Left lobe of liver (tissue), 2 donors: ENCODE measurements around the gene ZNF280A. TPM values are rescaled to one million over a fixed set of nuclear protein-coding genes. Genes with fewer than 3 reads are reported as not detected.
"Not testable (repeated sequence)": the region's sequence is repeated elsewhere in the genome, so short reads cannot be mapped to it uniquely, and the experiment has no call there.

ENCODE experiments used
- ATAC-seq: fragments of 200-7000 bp; cut with Tn5 transposase; one replicate; pipeline ENCODE4 v1.9.1; 2020; ENCODE audit warnings: mild to moderate bottlenecking, moderate library complexity
- DNase-seq: peaks from one replicate; pipeline ENCODE4 v3.0.0-alpha.2; 2020; ENCODE audit warnings: low spot score
- total RNA-seq: library from RNA; stranded (reverse); gene quantifications from one replicate; pipeline ENCODE4 v1.2.1, GENCODE V29; 2021
- donor health status: DM: no; HTN: no; CAD: no; lungs with moderate emphysema.
- donor health status: DM: no; HTN: yes; CAD: no.

Gene ZNF280A
- total RNA-seq, 1 donor from 2014 or later: not detected

DNA sequence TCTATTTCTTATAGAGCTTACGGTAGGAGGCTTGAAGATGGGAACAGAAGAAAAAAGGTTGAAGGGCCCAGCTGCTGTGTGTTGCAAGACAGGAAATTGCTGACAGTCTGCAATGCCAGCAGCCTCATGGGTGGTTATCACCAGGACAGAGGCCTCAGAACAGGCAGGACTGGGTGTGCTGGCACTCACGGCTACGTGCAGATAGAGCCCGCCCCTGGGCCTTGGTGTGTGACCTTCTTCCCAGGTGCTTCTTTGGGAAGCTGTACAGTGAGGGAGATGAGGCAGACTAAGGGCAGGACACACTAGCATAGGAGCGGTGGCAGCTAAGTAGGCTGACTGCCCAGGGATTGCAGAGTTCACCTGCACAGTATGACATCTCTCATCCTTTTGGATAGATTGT lies 26.4 kb upstream of the ZNF280A start:
- ATAC-seq (no peak), DNase-seq (no peak)

DNA sequence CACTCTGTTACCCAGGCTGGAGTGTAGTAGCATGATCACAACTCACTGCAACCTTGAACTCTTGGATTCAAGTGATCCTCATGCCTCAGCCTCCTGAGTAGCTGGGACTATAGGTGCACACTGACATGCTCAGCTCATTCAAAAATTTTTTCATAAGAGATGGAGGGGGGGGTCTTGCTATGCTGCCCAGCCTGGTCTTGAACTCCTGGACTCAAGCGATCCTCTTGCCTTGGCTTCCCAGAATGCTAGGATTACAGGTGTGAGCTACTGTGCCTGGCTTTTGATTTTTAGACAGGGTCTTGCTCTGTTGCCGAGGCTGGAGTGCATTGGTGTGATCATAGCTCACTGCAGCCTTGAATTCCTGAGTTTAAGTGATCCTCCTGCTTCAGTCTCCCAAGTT lies 25.0 kb upstream of the ZNF280A start:
- no peak for DNase-seq
- ATAC-seq: no peak

DNA sequence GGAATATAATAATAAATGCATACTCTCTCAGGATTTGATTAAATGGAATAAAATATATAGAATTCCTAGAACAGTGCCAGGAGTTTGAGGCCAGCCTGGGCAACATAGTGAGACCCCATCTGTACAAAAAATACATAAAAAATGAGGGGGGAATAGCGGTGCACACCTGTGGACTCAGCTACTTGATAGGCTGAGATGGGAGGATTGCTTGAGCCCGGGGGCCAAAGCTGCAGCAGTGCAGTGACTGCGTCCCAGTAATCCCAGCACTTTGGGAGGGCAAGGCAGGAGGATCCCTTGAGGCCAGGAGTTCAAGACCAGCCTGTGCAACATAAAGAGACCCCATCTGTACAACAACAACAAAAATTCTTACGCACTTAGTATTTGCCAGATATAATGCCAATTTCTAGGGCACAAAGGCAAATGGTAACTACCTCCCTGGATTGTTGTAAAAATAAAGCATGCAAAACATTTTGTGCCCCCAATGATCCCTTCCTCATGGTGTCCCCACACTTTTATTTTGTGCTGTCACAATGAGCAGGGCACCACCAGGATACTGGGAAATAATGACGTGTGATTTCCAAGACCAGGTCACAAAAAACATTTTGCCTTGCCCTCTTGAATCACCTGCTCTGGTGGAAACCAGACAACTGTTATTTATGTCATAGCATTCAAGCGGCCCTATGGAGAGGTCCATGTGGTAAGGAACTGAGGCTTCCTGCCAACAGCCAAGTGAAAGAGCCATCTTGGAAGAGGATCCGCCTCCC lies 18.3 kb upstream of the ZNF280A start:
- ATAC-seq: no peak
- DNase-seq: no peak

DNA sequence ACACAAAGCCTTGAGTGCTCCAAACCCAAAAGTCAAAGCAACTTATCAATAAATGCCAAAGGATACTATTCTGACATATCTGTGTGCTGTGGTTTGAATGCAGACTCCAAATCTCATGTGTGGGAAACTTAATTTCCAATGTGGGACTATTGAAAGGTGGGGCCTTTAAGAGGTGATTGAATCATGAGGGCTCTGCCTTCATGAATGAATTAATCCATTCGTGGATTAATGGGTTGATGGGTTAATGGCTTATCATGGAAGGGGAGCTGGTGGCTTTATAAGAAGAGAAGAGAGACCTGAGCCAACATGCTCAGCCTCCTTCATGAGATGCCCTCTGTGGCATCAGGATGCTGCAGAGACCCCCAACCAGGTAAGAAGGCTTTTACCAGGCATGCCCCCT lies 16.8 kb upstream of the ZNF280A start:
- ATAC-seq: no peak

DNA sequence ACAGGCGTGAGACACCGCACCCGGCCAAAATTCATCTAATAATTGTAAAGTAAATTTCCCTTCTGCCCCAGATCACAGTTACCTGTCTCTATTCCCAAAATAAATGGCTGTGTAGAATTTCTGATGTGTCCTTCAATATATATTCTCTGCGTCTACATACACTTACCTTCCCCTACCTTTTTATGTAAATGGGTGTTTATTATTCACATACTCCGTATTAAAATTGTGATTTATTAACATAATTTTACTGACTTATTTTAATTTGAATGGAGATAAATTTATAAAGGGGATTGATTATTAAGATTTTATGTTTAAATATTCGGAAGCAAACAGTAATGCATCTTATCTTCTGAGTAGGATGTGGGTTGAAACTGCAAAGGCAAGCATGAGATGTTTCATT lies 16.4 kb upstream of the ZNF280A start:
- ATAC-seq (no peak), DNase-seq (no peak)

More for the DNA sequence above, 16.8 kb upstream of the ZNF280A start:
- no peak for DNase-seq

DNA sequence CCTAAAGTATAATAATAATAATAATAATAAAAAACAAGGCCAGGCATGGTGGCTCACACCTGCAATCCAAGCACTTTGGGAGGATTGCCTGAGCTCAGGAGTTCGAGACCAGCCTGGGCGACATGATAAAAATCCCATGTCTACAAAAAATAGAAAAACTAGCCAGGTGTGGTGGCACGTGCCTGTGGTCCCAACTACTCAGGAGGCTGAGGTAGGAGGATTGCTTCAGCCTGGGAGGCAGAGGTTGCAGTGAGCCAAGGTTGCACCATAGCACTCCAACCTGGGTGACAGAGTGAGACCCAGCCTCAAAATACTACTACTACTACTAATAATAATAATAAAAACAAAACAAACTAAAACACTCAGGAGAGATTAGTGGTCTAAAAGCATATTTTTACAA lies 15.6 kb upstream of the ZNF280A start:
- ATAC-seq (no peak), DNase-seq (no peak)

DNA sequence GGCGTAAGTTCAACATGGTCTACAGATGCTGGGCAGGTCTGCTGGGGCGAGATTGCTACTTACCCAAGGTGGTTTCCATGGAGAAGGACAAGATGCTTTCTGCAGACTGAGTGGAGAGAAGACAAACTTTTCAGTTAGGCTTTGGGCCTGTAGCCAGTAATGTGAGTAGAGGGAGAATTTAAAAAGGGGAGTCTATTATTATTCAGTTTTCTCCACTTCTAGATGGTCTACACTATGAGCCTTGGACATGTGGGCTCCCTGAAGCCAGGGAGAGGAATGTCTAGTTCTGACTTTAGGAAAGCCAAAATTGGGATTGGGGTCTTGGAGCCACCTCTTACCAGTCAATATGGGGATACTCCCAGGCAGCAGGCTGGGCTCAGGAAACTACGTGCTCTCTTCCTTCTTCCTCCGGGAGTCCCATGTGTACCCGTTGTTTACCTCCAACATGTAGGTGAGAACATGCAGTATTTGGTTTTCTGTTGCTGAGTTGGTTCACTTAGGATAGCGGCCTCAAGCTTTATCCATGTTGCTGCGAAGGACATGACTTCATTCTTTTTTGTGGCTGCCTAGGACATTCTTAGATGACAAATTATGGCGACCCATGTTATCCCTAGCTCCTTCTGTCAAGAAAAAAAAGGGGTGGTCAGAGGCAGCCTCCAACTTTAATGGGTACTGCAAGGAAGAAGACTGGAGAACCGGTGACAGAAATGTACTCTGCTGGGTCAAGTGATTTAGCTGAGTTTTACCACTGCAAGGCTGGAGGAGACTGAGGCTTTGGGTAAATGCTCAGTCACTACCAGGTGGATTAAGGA lies 14.7 kb upstream of the ZNF280A start:
- DNase-seq (no peak), ATAC-seq (no peak)

DNA sequence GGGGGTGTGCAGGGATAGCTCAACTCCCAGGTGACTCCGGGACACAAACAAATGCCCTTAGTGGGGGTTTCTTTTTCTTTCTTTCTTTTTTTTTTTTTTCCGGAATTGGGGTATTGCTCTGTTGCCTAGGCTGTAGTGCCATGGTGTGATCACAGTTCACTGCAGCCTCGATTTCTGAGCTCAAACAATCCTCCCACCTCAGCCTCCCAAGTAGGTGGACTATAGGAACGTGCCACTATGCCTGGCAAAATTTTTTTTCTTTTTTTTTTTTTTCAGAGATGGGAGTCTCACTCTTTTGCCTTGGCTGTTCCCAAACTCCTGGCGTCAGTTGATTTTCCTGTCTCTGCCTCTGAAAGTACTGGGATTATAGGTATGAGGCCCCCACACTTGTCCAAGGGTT lies 13.8 kb upstream of the ZNF280A start:
- no peak for ATAC-seq

DNA sequence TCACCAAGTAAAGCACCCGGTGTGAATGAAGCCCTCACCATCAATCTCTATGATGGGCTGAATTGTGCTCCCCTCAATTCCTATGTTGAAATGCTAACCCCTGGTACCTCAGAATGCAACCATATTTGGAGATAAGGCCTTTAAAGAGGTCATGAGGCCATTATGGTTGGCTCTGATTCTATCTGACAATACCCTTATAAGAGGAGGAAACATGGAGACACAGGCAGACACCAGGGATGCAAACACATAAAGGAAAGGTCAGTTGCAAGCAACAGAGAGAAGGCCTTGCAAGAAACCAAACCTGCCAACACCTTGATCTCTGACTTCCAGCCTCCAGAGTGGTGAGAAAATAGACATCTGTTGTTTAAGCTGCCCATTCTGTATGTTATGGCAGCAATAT lies 13.3 kb upstream of the ZNF280A start:
- DNase-seq: no peak
- ATAC-seq: no peak

More for the DNA sequence above, 13.8 kb upstream of the ZNF280A start:
- DNase-seq: no peak

DNA sequence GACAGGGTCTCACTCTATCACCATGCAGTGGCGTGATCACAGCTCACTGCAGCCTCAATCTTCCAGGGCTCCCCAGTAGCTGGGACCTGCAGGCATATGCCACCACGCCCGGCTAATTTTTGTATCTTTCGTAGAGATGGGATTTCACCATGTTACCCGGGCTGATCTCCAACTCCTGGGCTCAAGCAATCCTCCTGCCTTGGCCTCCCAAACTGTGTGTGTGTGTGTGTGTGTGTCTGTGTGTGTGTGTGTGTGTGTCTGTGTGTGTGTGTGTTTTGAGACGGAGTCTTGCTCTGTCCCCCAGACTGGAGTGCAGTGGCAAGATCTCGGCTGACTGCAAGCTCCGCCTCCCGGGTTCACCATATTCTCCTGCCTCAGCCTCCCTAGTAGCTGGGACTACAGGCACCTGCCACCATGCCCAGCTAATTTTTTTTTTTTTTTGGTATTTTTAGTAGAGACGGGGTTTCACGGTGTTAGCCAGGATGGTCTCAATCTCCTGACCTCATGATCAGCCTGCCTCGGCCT lies 12.5 kb upstream of the ZNF280A start:
- not testable (repeated sequence) for DNase-seq, ATAC-seq

DNA sequence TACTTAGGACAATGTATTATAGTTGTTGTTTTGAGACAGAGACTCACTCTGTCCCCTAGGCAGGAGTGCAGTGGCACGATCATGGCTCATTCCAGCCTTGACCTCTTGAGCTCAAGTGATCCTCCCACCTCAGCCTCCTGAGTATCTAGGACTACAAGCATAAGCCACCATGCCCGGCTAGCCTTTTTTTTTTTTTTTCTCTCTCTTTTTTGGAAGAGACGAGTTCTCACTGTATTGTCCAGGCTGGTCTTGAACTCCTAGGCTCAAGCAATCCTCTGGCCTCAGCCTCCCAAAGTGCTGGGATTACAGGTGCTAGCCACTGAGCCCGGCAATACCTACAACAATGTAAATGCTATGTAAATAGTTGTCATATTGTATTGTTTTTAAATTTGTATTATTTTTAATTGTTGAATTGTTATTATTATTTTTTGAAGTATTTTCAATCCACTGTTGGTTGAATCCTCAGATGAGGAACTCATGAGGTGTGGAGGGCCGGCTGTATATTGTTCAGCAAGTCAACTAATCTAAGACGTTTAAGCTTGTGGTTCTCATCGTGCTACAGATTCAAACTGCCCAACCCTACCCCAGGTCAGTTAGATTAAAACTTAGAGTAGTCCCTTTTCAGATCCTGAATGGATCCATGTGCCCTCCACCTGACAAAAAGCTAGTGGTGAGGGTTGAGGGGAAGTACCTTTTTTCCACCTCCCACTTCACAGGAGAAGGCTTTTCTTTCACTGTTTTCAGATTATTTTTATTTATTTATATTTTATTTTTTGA lies 11.9 kb upstream of the ZNF280A start:
- ATAC-seq: no peak

DNA sequence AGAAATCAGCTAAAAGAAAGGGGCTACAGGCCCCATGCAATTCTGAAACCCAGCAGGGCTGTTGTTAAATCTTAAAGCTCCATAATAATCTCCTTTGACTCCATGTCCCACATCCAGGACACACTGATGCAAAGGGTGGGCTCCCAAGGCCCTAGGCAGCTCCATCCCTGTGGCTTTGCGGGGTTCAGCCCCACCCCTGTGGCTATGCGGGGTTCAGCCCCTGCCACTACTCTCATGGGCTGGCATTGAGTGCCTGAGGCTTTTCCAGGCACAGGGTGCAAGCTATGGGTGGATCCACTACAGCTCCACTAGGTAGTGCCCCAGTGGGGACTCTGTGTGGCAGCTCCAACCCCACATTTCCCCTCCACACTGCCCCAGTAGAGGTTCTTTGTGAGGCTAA lies 8.7 kb upstream of the ZNF280A start:
- DNase-seq (no peak), ATAC-seq (no peak)

More for the DNA sequence above, 11.9 kb upstream of the ZNF280A start:
- no peak for DNase-seq

DNA sequence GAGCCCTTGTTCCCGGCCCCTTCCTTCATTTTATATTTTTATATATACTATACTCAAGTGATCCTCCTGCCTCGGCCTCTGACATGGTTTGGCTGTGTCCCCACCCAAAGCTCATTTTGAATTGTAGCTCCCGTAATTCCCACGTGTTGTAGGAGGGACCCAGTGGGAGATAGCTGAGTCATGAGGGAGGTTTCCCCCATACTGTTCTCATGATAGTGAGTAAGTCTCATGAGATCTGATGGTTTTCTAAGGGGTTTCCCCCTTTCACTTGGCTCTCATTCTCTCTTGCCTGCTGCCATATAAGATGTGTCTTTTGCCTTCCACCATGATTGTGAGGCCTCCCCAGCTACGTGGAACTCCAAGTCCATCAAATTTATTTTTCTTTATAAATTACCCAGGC lies 7.2 kb upstream of the ZNF280A start:
- DNase-seq (no peak), ATAC-seq (no peak)

DNA sequence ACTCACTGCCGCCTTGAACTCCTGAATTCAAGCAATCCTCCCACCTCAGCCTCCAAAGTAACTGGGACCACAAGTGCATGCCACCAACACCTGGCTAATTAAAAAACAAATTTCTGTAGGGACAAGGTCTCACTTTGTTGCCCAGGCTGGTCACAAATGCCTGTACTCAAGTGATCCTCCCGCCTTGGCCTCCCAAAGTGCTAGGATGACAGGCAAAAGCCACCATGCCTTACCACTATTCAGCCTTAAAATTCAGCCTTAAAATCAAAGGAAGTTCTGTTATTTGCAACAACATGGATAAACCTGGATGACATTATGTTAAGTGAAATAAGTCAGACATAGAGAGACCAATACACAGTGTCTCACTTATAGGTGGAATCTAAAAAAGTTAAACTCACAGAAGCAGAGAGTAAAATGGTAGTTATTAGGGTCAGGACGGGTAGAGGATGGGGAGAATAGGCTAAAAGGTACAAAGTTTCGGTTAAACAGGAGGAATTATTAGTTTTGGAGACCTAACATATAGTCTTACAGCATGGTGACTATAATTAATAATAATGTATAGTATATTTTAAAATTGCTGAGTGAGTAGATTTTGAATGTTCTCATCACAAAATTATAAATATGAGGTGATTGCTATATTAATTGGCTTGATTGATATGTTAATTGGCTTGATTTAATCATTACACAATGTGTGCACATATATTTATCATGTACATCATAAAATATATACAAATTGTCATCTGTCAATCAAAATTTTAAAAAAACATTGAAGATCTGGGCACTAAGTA lies 6.2 kb upstream of the ZNF280A start:
- DNase-seq: no peak
- ATAC-seq: no peak

DNA sequence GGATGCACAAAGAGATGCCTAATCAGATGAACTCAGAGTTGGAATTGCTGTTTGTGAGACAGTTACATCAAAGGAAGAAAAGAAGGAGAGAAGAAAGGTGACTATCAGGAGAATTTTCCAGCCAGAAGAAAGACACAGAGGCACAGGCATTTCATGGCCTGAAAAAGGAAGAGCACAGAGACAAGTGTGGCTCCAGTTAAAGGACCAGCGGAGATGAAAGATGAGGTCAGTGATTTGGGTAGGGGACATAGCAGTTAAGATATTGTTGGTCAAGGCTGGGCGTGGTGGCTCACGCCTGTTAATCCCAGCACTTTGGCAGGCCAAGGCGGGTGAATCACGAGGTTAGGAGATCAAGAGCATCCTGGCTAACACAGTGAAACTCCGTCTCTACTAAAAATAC lies 3.4 kb upstream of the ZNF280A start:
- ATAC-seq (no peak), DNase-seq (no peak)

DNA sequence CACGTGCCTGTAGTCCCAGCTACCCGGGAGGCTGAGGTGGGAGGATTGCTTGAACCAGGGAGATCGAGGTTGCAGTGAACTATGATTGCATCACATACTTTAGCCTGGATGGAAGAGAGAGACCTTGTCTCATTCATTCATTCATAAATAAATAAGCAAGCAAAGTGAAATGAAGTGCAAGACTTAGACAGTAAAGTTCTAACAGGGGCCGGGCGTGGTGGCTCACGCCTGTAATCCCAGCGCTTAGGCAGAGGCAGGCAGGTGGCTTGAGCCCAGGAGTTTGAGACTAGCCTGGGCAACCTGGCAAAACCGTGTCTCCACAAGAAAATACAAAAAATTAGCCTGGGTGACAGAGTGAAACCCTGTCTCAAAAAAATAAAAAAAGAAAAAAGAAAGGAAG lies 1.6 kb upstream of the ZNF280A start:
- ATAC-seq: no peak
- DNase-seq: no peak

DNA sequence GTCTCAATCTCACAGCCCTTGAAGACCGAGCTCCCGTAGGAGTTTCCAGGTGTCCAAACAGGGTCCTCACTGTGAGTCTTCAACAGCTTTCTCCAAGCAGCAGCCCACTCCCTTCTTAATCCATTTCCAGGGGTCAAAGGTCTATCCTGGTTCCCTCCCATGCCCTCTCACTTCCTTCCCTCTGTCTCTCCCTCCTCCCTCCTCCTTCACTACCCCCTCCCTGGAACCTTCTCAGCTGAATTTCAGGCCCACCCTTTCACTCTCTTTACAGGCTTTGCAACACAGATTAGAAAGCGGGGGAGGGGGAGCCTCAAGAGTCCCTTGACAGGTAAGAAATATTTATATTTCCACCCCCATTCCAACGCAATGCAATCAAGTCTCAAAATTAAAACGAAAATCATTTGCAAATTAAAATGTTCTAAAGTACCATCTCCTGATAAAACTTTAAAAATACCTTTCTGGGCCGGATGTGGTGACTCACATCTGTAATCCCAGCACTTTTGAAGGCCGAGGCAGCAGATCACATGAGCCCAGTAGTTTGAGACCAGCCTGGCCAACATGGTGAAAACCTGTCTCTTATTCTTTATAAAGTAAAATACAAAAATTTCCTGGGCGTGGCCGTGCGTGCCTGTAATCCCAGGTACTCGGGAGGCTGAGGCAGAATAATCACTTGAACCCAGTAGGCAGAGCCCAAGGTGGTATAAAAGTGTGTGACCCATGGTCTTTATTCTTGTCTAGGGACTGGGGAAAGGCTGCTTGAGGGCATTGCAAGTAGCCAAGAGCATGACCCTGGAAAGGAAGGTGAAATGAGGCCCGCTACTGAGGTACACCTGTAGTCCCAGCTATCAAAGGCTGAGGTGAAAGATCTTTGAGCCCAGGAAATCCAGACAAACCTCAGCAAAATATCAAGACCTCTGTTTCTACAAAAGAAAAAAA lies 865 bp upstream of the ZNF280A start:
- DNase-seq: no peak
- no peak for ATAC-seq

DNA sequence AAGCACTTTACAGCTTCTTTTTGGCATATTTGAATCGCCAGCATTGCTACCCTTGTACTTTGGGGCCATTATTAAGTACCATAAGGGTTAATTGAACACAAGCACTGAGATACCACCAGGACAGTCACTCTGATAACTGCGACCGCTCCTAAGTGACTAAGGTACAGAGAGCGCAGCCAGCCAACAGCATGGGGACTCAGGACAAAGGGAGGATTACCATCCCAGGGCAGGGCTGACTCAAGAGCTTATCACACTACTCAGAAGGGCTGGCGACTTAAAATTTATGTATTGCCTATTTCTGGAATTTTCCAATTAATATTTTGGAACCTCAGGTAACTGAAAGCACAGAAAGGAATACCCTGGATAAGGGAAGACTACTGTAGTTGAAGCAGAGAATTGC lies 479 bp downstream of the ZNF280A start:
- no peak for ATAC-seq
- DNase-seq: no peak

DNA sequence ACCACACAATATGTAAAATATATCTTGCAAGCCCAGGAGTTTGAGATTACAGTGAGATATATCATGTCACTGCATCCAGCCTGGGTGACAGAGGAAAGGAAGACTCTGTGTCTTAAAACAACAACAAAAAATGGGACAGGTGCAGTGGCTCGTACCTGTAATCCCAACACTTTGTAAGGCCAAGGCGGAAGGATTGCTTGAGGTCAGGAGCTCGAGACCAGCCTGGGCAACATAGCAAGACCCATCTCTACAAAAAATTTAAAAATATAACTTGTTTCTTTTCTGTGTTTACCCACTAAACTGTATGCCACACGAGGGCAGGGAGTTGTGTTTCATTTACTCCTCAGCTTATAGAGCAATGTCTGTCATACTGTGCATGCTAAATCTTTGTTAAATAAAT lies 3.1 kb downstream of the ZNF280A start:
- no peak for ATAC-seq
- no peak for DNase-seq
